C4-2B (cell line): ENCODE data around the gene ATL2.

Source experiments
- CTCF ChIP-seq: fragments of 450-650 bp; conservative IDR thresholded peaks from 2 replicates; pipeline ENCODE4 v1.5.1; 2017; ENCODE audit warnings: mild to moderate bottlenecking
- ZFX ChIP-seq: fragments of 450-650 bp; IDR thresholded peaks from 2 replicates; pipeline ENCODE4 v1.6.1; 2017

GRCh38 chr2:38345323-38346038, 31.6 kb downstream of the ATL2 start:
- TF ChIP-seq CTCF = no peak
- TF ChIP-seq ZFX = no peak
